IPS-15b (cell line): ENCODE data around the gene GPC3.
A peak's percentile ranks its signal among the peaks of the same experiment; 100 is the strongest.

Experiments used
- H3K27me3 ChIP-seq: one replicate; pipeline ENCODE4 v1.6.1; 2013; ENCODE audit warnings: low read length; ENCODE audit not compliant: control insufficient read depth, insufficient read depth
- H3K36me3 ChIP-seq: one replicate; pipeline ENCODE4 v1.6.1; 2013; ENCODE audit warnings: low read length; ENCODE audit not compliant: control insufficient read depth, insufficient read depth
- H3K4me1 ChIP-seq: one replicate; pipeline ENCODE4 v1.6.1; 2013; ENCODE audit warnings: mild to moderate bottlenecking, low read length; ENCODE audit not compliant: control insufficient read depth, insufficient read depth
- H3K4me3 ChIP-seq: one replicate; pipeline ENCODE4 v1.5.1; 2013; ENCODE audit warnings: low read depth, low read length
- H3K9ac ChIP-seq: one replicate; pipeline ENCODE4 v1.6.1; 2013; ENCODE audit warnings: low read depth, mild to moderate bottlenecking, low read length
- H3K9me3 ChIP-seq: one replicate; pipeline ENCODE4 v1.6.1; 2013; ENCODE audit warnings: mild to moderate bottlenecking, low read length; ENCODE audit not compliant: control insufficient read depth, insufficient read depth

GPC3 gene

GRCh38 chrX:133813971-133814370, 171.4 kb downstream of the GPC3 start:
- Histone ChIP-seq H3K9ac (no peak overlapping the region), H3K9me3 (no peaks in the 10 kb centered on the region), H3K4me1 (no peaks in the 10 kb centered on the region), H3K27me3 (no peaks in the 10 kb centered on the region), H3K36me3 (no peaks in the 10 kb centered on the region), H3K4me3 (no peak overlapping the region)

GRCh38 chrX:133812402-133812801, 173.0 kb downstream of the GPC3 start:
- no peaks in the 10 kb centered on the region for H3K27me3 ChIP-seq
- no peak overlapping the region for H3K4me3 ChIP-seq
- H3K36me3 ChIP-seq: no peaks in the 10 kb centered on the region
- H3K4me1 ChIP-seq: no peaks in the 10 kb centered on the region
- H3K9ac ChIP-seq: no peak overlapping the region
- H3K9me3 ChIP-seq: no peaks in the 10 kb centered on the region

GRCh38 chrX:133810925-133811324, 174.5 kb downstream of the GPC3 start:
- Histone ChIP-seq H3K4me3 (no peak overlapping the region), H3K27me3 (no peaks in the 10 kb centered on the region), H3K36me3 (no peaks in the 10 kb centered on the region), H3K9me3 (no peaks in the 10 kb centered on the region), H3K9ac (no peak overlapping the region), H3K4me1 (no peaks in the 10 kb centered on the region)

GRCh38 chrX:133804072-133804471, 181.3 kb downstream of the GPC3 start:
- Histone ChIP-seq H3K36me3 (no peaks in the 10 kb centered on the region), H3K4me3 (no peak overlapping the region), H3K27me3 (no peaks in the 10 kb centered on the region), H3K4me1 (no peaks in the 10 kb centered on the region), H3K9me3 (no peaks in the 10 kb centered on the region), H3K9ac (no peak overlapping the region)

GRCh38 chrX:133796282-133796681, 189.1 kb downstream of the GPC3 start:
- H3K9me3 ChIP-seq: no peaks in the 10 kb centered on the region
- no peaks in the 10 kb centered on the region for H3K36me3 ChIP-seq
- H3K27me3 ChIP-seq: no peaks in the 10 kb centered on the region
- H3K9ac ChIP-seq: no peak overlapping the region
- H3K4me3 ChIP-seq: no peak overlapping the region
- H3K4me1 ChIP-seq: peaks cover 5% of the 10 kb centered on the region

- no peaks in the 10 kb centered on the region for H3K36me3 ChIP-seq
- H3K4me1 ChIP-seq: peaks cover 5% of the 10 kb centered on the region
- H3K27me3 ChIP-seq: no peaks in the 10 kb centered on the region
- no peaks in the 10 kb centered on the region for H3K9me3 ChIP-seq
- H3K4me3 ChIP-seq: no peak overlapping the region
- no peak overlapping the region for H3K9ac ChIP-seq
These were observed 191.3 kb downstream of the GPC3 start for GRCh38 chrX:133794126-133794525.

GRCh38 chrX:133793626-133794025, 191.8 kb downstream of the GPC3 start:
- Histone ChIP-seq H3K4me1 (peaks cover 5% of the 10 kb centered on the region), H3K27me3 (no peaks in the 10 kb centered on the region), H3K9me3 (no peaks in the 10 kb centered on the region), H3K9ac (no peak overlapping the region), H3K36me3 (no peaks in the 10 kb centered on the region), H3K4me3 (no peak overlapping the region)

GRCh38 chrX:133792198-133792953, 193.0 kb downstream of the GPC3 start:
- no peak overlapping the region for H3K9ac ChIP-seq
- H3K4me1 ChIP-seq: peaks cover 5% of the 10 kb centered on the region
- H3K36me3 ChIP-seq: no peaks in the 10 kb centered on the region
- H3K4me3 ChIP-seq: peak overlapping the region; percentile 2
- no peaks in the 10 kb centered on the region for H3K9me3 ChIP-seq
- no peaks in the 10 kb centered on the region for H3K27me3 ChIP-seq

GRCh38 chrX:133789829-133790228, 195.6 kb downstream of the GPC3 start:
- Histone ChIP-seq H3K9ac (no peak overlapping the region), H3K9me3 (no peaks in the 10 kb centered on the region), H3K27me3 (no peaks in the 10 kb centered on the region), H3K4me1 (peaks cover 9% of the 10 kb centered on the region), H3K36me3 (no peaks in the 10 kb centered on the region), H3K4me3 (no peak overlapping the region)

- Histone ChIP-seq H3K27me3 (no peaks in the 10 kb centered on the region), H3K36me3 (no peaks in the 10 kb centered on the region), H3K4me3 (no peak overlapping the region), H3K4me1 (peaks cover 31% of the 10 kb centered on the region), H3K9ac (no peak overlapping the region), H3K9me3 (no peaks in the 10 kb centered on the region)
These were observed 199.0 kb downstream of the GPC3 start for GRCh38 chrX:133786382-133786781.

GRCh38 chrX:133783274-133783673, 202.1 kb downstream of the GPC3 start:
- H3K27me3 ChIP-seq: no peaks in the 10 kb centered on the region
- H3K9me3 ChIP-seq: no peaks in the 10 kb centered on the region
- H3K4me3 ChIP-seq: no peak overlapping the region
- H3K4me1 ChIP-seq: peaks cover 31% of the 10 kb centered on the region
- H3K36me3 ChIP-seq: no peaks in the 10 kb centered on the region
- H3K9ac ChIP-seq: no peak overlapping the region

GRCh38 chrX:133781174-133781573, 204.2 kb downstream of the GPC3 start:
- H3K9me3 ChIP-seq: no peaks in the 10 kb centered on the region
- H3K4me1 ChIP-seq: peaks cover 31% of the 10 kb centered on the region
- no peaks in the 10 kb centered on the region for H3K36me3 ChIP-seq
- no peak overlapping the region for H3K9ac ChIP-seq
- no peaks in the 10 kb centered on the region for H3K27me3 ChIP-seq
- no peak overlapping the region for H3K4me3 ChIP-seq
